Measurements from ENCODE around the gene ADCY7.

- TF ChIP-seq POLR2A (IDR thresholded peaks at IDR 0.05) = no peak
- TF ChIP-seq, protein P1, sequence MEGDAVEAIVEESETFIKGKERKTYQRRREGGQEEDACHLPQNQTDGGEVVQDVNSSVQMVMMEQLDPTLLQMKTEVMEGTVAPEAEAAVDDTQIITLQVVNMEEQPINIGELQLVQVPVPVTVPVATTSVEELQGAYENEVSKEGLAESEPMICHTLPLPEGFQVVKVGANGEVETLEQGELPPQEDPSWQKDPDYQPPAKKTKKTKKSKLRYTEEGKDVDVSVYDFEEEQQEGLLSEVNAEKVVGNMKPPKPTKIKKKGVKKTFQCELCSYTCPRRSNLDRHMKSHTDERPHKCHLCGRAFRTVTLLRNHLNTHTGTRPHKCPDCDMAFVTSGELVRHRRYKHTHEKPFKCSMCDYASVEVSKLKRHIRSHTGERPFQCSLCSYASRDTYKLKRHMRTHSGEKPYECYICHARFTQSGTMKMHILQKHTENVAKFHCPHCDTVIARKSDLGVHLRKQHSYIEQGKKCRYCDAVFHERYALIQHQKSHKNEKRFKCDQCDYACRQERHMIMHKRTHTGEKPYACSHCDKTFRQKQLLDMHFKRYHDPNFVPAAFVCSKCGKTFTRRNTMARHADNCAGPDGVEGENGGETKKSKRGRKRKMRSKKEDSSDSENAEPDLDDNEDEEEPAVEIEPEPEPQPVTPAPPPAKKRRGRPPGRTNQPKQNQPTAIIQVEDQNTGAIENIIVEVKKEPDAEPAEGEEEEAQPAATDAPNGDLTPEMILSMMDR (IDR thresholded peaks at IDR 0.05) = no peak
These were observed 44.2 kb downstream of the ADCY7 start for GRCh38 chr16:50310308-50311133.

All from right lobe of liver (tissue), 4 donors.